HL-60 (cell line): ENCODE results near the gene ADAMTS3.

Source experiments
- CTCF ChIP-seq: IDR thresholded peaks from one replicate; pipeline ENCODE4 v1.5.1; 2011; ENCODE audit warnings: low read length, control low read depth, inconsistent platforms; ENCODE audit not compliant: insufficient read depth
- POLR2AphosphoS5 ChIP-seq: IDR thresholded peaks from 2 replicates; pipeline ENCODE4 v1.6.1; 2012; ENCODE audit warnings: low read depth

GRCh38 chr4:72311291-72311690 lies 257.7 kb downstream of the ADAMTS3 start:
- no peak for TF ChIP-seq CTCF
- no peak for TF ChIP-seq POLR2AphosphoS5
